Measurements from ENCODE around the gene CD2BP2. TPM values are rescaled to one million over a fixed set of nuclear protein-coding genes. Genes with fewer than 3 reads are reported as not detected.

The CD2BP2 gene
- total and polyA plus RNA-seq, 4 donors = 10.0 to 15.4 (median 11.7) TPM

DNA sequence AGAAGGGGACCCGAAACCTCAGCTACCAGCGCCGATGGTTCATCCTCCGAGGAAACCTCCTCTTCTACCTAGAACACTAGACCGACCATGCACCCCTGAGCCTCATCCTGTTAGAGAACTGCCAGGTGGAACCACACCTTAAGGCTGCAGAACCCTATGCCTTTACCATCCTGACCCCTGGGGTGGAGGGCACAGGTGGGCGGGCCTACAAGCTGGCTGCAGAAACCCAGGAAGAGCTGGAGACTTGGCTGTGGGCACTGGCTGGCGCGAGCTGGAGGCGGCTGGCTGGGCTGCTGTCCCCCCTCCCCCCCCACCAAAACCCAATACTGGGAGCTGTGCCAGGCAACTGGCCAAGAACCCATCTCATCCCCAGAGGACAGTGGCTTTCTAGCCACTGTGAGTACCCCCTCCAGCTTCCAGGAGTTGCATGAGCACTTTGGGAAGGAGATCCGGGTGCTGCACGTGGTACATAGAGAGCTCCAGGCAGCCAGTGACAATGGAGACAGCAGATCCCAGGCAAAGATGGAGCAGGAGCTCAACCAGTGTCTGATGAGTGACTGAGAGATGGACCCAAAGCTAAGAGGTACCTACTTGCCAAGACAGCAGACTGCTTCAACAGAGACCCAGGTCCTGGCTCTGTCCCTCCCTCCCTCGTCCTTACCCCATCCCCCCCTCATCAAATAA is 1.4 kb upstream of the CD2BP2 start:
- Histone ChIP-seq H3K4me3 (ENCODE audit: low read depth in 1 of 3, low read length in 3 of 3) (peak overlapping the region in 1 of 3 donors; percentile 29), H3K27ac (ENCODE audit: low read depth in 1 of 2, low read length in 2 of 2) (peak overlapping the region; percentile 88 to 96), H3K36me3 (ENCODE audit: control insufficient read depth in 4 of 4, insufficient read depth in 3 of 4, low read depth in 1 of 4, low read length in 3 of 4) (peaks cover 4 to 24% (median 14%) of the 10 kb centered on the region in 4 donors), H3K4me1 (ENCODE audit: control insufficient read depth in 4 of 4, insufficient read depth in 4 of 4, low read length in 3 of 4) (peaks cover 12 to 60% (median 48%) of the 10 kb centered on the region in 4 donors), H3K9me3 (ENCODE audit: control insufficient read depth in 4 of 4, low read length in 3 of 4) (no peaks in the 10 kb centered on the region), H3K9ac (ENCODE audit: low read depth in 1 of 2, low read length in 2 of 2) (no peak overlapping the region), H3K27me3 (ENCODE audit: control insufficient read depth in 4 of 4, insufficient read depth in 4 of 4, low read length in 3 of 4) (no peaks in the 10 kb centered on the region)
- 52% methylated on average over 12 of the region's 12 CpGs for WGBS
- TF ChIP-seq JUND (IDR thresholded peaks at IDR 0.05) (no peak), NR2F2 (IDR thresholded peaks at IDR 0.05) (no peak)
- TF ChIP-seq, protein P1, sequence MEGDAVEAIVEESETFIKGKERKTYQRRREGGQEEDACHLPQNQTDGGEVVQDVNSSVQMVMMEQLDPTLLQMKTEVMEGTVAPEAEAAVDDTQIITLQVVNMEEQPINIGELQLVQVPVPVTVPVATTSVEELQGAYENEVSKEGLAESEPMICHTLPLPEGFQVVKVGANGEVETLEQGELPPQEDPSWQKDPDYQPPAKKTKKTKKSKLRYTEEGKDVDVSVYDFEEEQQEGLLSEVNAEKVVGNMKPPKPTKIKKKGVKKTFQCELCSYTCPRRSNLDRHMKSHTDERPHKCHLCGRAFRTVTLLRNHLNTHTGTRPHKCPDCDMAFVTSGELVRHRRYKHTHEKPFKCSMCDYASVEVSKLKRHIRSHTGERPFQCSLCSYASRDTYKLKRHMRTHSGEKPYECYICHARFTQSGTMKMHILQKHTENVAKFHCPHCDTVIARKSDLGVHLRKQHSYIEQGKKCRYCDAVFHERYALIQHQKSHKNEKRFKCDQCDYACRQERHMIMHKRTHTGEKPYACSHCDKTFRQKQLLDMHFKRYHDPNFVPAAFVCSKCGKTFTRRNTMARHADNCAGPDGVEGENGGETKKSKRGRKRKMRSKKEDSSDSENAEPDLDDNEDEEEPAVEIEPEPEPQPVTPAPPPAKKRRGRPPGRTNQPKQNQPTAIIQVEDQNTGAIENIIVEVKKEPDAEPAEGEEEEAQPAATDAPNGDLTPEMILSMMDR (IDR thresholded peaks at IDR 0.05; ENCODE audit: low read depth, low read length, missing input control) = no peak
- no peak for DNase-seq (ENCODE audit: low spot score)

DNA sequence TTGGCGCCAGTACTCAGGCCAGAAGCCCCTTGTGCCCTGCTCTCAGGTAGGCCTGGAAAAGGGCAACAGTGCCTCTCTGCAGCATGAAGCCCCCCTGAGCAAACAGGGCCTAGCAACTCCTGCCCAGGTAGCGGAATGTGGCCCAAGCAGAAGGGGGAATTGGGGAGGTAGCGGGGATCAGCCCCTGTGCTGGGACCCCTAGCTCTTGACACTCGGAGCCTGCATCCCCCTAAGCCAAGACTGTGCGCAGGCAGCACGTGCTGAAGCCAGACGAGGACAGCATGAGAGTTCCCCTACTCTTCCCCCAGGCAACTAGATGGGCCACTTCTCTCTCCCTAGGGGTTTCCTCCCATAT is 823 bp upstream of the CD2BP2 start:
- H3K4me1 ChIP-seq (ENCODE audit: control insufficient read depth in 4 of 4, insufficient read depth in 4 of 4, low read length in 3 of 4) = peaks cover 12 to 64% (median 52%) of the 10 kb centered on the region in 4 donors
- no peak for DNase-seq (ENCODE audit: low spot score)

More for the DNA sequence above, 823 bp upstream of the CD2BP2 start:
- WGBS = 50% methylated on average over 7 of the region's 7 CpGs
- Histone ChIP-seq H3K9ac (ENCODE audit: low read depth in 1 of 2, low read length in 2 of 2) (peak overlapping the region in 1 of 2 donors; percentile 85), H3K4me3 (ENCODE audit: low read depth in 1 of 3, low read length in 3 of 3) (peak overlapping the region; percentile 66 to 85 (median 70)), H3K27ac (ENCODE audit: low read depth in 1 of 2, low read length in 2 of 2) (peak overlapping the region; percentile 88 to 96), H3K9me3 (ENCODE audit: control insufficient read depth in 4 of 4, low read length in 3 of 4) (no peaks in the 10 kb centered on the region), H3K27me3 (ENCODE audit: control insufficient read depth in 4 of 4, insufficient read depth in 4 of 4, low read length in 3 of 4) (no peaks in the 10 kb centered on the region), H3K36me3 (ENCODE audit: control insufficient read depth in 4 of 4, insufficient read depth in 3 of 4, low read depth in 1 of 4, low read length in 3 of 4) (peaks cover 4 to 23% (median 14%) of the 10 kb centered on the region in 4 donors)
- TF ChIP-seq TAF1 (conservative IDR thresholded peaks at IDR 0.05) = no peak
- no peak for TF ChIP-seq RAD21 (IDR thresholded peaks at IDR 0.05)
- TF ChIP-seq YY1 (IDR thresholded peaks at IDR 0.05) = no peak
- TF ChIP-seq JUND (IDR thresholded peaks at IDR 0.05) = no peak
- TF ChIP-seq, protein P1 (IDR thresholded peaks at IDR 0.05; ENCODE audit: low read depth, low read length, missing input control) = no peak
- TF ChIP-seq, protein P2, sequence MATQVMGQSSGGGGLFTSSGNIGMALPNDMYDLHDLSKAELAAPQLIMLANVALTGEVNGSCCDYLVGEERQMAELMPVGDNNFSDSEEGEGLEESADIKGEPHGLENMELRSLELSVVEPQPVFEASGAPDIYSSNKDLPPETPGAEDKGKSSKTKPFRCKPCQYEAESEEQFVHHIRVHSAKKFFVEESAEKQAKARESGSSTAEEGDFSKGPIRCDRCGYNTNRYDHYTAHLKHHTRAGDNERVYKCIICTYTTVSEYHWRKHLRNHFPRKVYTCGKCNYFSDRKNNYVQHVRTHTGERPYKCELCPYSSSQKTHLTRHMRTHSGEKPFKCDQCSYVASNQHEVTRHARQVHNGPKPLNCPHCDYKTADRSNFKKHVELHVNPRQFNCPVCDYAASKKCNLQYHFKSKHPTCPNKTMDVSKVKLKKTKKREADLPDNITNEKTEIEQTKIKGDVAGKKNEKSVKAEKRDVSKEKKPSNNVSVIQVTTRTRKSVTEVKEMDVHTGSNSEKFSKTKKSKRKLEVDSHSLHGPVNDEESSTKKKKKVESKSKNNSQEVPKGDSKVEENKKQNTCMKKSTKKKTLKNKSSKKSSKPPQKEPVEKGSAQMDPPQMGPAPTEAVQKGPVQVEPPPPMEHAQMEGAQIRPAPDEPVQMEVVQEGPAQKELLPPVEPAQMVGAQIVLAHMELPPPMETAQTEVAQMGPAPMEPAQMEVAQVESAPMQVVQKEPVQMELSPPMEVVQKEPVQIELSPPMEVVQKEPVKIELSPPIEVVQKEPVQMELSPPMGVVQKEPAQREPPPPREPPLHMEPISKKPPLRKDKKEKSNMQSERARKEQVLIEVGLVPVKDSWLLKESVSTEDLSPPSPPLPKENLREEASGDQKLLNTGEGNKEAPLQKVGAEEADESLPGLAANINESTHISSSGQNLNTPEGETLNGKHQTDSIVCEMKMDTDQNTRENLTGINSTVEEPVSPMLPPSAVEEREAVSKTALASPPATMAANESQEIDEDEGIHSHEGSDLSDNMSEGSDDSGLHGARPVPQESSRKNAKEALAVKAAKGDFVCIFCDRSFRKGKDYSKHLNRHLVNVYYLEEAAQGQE (IDR thresholded peaks at IDR 0.05) = no peak

All from liver (tissue), 9 donors.